Stimulated activated CD8-positive, alpha-beta memory T cell treated with anti-CD3 and anti-CD28 coated beads, Interleukin-4, amount 100 ng/mL, for 48 hours (primary cell): ENCODE measurements around the gene IGF2BP2.
A peak's percentile ranks its signal among the peaks of the same experiment; 100 is the strongest.
"Not testable (repeated sequence)": the region's sequence is repeated elsewhere in the genome, so short reads cannot be mapped to it uniquely, and the experiment has no call there.

Source experiments
- DNase-seq: peaks from one replicate; pipeline ENCODE4 v3.0.0-alpha.2; 2020

Gene IGF2BP2

GRCh38 chr3:185825006-185825638 lies at the start of gene IGF2BP2:
TSS of gene IGF2BP2 (minus strand) at chr3:185825042. CDS start at chr3:185824960, 82 bp downstream.
- DNase-seq: peak; percentile 68

- no peak for DNase-seq
Measured at GRCh38 chr3:185874119-185874518, 49.3 kb upstream of the IGF2BP2 start.

DNA sequence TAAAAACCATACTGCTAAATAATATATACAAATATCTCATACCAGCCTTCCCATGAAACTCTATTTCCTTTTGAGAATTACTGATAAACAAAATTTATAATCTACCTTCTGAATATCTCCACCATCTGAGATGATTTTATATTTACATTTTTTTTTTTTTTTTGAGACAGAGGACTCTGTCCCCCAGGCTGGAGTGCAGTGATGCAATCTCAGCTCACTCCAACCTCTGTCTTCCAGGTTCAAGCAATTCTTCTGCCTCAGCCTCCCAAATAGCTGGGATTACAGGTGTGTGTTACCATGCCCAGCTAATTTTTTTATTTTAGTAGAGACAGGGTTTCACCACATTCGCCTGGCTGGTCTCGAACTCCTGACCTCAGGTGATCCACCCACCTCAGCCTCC lies 42.8 kb upstream of the IGF2BP2 start:
- no peak for DNase-seq

GRCh38 chr3:185866995-185867394 lies 42.2 kb upstream of the IGF2BP2 start:
- DNase-seq: no peak

GRCh38 chr3:185866555-185866954 lies 41.7 kb upstream of the IGF2BP2 start:
- DNase-seq: no peak

DNA sequence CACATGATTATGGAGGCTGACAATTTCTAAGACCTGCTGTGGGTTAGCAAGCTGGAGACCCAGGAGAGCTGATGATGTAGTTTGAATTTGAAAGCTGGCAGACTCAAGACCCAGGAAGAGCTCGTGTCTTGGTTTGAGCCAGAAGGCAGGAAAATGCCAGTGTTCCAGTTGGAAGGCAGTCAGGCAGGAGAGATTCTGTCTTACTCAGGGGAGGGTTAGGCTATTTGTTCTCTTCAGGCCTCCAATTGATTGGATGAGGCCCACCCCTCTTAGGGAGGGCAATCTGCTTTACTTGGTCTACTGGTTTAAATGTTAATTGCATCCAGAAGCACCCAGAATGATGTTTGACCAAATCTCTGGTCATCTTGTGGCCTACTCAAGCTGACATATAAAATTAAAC lies 40.4 kb upstream of the IGF2BP2 start:
- DNase-seq: no peak

GRCh38 chr3:185864767-185865166 lies 39.9 kb upstream of the IGF2BP2 start:
- DNase-seq: no peak

GRCh38 chr3:185862920-185863319 lies 38.1 kb upstream of the IGF2BP2 start:
- no peak for DNase-seq

GRCh38 chr3:185859294-185859972 lies 34.6 kb upstream of the IGF2BP2 start:
- no peak for DNase-seq

- DNase-seq: no peak
Measured at GRCh38 chr3:185858502-185859225, 33.8 kb upstream of the IGF2BP2 start.

- DNase-seq: no peak
Measured at GRCh38 chr3:185857208-185857607, 32.4 kb upstream of the IGF2BP2 start.

GRCh38 chr3:185856652-185857051 lies 31.8 kb upstream of the IGF2BP2 start:
- DNase-seq: no peak

- DNase-seq: not testable (repeated sequence)
Measured at GRCh38 chr3:185853771-185854170, 28.9 kb upstream of the IGF2BP2 start.

DNA sequence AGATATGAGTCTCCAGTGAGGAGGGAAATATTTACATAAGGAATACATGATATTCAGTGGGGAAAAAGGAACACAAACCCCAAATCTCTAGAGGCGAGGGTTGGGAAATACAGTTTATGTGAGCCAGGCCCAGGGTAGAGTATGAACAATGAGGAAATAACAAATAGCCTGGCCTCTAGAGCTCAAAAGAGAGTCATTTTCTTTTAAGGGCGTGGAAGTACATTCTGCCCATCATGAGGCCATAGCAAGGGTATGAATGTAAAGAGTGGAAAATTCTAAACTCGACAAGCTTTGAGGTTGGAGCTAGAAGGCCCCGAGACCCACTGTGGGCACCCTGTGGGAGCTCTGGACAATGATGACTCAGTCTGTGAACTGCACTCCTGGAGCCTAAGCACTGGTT lies 27.8 kb upstream of the IGF2BP2 start:
- DNase-seq: no peak

- no peak for DNase-seq
Measured at GRCh38 chr3:185851959-185852358, 27.1 kb upstream of the IGF2BP2 start.

DNA sequence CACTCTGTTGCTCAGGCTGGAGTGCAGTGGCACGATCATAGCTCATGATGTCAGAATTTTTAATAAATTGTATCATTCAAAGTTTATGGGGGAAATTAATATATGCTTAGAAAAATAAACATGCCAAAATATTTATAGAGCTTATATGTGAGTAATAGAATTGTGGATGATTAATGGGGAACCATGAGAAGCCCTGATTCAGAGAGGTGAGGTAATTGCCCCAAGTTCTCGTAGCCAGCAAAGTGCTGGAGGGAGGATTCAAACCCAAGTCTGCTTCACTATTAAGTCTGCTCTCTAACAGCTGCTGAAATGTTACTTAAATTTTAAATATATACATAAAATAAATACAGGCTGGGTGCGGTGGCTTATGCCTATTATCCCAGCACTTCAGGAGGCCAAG lies 26.2 kb upstream of the IGF2BP2 start:
- no peak for DNase-seq

GRCh38 chr3:185847506-185847905 lies 22.7 kb upstream of the IGF2BP2 start:
- no peak for DNase-seq

- no peak for DNase-seq
Measured at GRCh38 chr3:185846037-185846436, 21.2 kb upstream of the IGF2BP2 start.

DNA sequence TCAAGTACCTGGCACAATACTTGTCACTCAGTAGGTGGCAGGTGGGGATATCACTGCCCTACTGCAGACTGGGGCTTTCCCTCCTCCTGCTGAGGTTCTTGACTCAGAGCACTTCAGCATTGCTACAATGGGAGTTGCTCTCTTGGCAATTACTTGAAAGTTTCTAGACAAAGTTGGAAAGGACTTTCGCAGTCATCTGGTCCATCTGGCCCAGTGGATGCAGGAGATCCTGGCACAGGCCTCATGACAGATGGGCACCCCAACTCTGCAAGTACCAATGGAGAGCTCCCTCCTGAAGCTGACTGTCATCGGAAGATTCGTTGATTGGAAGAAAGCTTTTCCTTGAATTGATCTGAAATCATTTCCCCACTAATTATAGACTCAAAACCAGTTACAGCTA lies 19.2 kb upstream of the IGF2BP2 start:
- DNase-seq: no peak

- no peak for DNase-seq
Measured at GRCh38 chr3:185843635-185844034, 18.8 kb upstream of the IGF2BP2 start.

DNA sequence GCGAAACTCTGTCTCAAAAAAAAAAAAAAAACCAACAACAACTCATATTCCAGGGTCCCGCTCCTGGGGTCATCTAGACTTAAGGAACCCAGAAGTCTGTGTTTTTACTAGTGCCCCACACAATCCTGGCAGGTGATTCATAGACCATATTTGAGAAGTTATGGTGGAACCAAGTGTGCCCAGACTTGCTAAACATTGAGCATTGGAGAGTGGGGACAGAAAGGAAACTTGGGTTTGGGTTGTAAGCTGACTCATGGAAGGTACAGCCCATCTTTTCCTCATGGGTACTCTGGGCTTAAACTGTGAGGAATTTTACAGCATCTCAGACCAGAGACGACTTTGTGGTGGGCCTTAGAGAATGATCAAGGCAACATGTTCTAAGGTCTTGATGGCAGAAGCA lies 18.3 kb upstream of the IGF2BP2 start:
- DNase-seq: no peak

DNA sequence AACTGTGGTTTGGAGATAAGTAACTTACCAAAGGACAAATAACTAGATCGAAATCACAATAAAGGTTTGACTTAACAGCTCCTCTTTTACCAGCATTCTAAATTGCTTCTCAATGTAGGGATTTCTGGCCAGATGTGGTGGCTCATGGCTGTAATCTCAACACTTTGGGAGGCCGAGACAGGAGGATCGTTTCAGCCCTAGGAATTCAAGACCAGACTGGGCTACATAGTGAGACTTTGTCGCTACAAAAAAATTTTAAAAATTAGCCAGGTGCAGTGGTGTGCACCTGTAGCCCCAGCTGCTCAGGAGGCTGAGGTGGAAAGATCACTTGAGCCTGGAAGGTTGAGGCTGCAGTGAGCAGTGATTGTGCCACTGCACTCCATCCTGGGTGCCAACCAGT lies 17.4 kb upstream of the IGF2BP2 start:
- DNase-seq: no peak

DNA sequence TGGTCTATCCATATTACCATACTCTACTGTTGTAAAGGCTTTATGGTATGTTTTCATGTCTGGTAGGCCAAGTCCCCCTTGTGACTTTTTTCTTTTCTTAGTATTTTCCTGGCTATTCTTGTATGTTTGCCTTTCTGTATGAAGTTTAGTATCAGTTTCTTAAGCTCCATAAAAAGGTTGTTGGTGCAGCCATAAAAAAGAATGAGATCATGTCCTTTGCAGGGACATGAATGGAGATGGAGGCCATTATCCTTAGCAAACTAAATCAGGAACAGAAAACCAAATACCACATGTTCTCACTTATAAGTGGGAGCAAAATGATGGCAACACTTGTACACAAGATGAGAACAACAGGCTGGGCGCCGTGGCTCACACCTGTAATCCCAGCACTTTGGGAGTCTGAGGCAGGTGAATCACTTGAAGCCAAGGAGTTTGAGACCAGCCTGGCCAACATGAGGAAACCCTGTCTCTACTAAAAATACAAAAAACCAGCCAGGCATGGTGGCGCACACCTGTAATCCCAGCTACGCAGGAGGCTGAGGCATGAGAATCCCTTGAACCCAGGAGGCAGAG lies 13.7 kb upstream of the IGF2BP2 start:
- not testable (repeated sequence) for DNase-seq

- no peak for DNase-seq
Measured at GRCh38 chr3:185837414-185837813, 12.6 kb upstream of the IGF2BP2 start.
